Measurements from ENCODE around the gene INVS.

DNA sequence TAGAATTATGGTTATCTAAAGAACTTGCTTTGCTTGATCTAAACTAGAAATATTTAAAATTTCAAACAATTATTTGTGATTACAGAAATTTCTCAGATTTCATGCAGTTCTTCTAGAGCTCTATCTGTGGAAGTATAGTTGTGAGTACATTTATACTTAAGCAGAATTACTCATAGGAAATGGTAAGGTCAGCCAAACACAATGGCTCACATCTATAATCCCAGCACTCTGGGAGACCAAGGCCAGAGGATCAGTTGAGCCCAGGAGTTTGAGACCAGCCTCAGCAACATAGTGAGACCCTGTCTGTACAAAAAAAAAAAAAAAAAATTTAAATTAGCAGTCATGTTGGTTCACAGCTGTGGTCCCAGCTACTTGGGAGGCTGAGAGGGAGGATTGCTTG lies 71.0 kb downstream of the INVS start:
- TF ChIP-seq ZNF274 (IDR thresholded peaks at IDR 0.05; ENCODE audit: low read depth, low read length) (no peak), POLR2A (IDR thresholded peaks at IDR 0.05; ENCODE audit: borderline replicate concordance, extremely low read depth, insufficient read depth, insufficient read length) (no peak)
- TF ChIP-seq, protein P1, sequence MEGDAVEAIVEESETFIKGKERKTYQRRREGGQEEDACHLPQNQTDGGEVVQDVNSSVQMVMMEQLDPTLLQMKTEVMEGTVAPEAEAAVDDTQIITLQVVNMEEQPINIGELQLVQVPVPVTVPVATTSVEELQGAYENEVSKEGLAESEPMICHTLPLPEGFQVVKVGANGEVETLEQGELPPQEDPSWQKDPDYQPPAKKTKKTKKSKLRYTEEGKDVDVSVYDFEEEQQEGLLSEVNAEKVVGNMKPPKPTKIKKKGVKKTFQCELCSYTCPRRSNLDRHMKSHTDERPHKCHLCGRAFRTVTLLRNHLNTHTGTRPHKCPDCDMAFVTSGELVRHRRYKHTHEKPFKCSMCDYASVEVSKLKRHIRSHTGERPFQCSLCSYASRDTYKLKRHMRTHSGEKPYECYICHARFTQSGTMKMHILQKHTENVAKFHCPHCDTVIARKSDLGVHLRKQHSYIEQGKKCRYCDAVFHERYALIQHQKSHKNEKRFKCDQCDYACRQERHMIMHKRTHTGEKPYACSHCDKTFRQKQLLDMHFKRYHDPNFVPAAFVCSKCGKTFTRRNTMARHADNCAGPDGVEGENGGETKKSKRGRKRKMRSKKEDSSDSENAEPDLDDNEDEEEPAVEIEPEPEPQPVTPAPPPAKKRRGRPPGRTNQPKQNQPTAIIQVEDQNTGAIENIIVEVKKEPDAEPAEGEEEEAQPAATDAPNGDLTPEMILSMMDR (IDR thresholded peaks at IDR 0.05 in 2 of 3, conservative IDR thresholded peaks at IDR 0.05 in 1 of 3; ENCODE audit: borderline replicate concordance in 1 of 3, insufficient read depth in 1 of 3, low read depth in 2 of 3, low read length in 2 of 3) = no peak

All from HCT116 (cell line).